ENCODE measurements around the gene ZNF516. TPM values are rescaled to one million over a fixed set of nuclear protein-coding genes. Genes with fewer than 3 reads are reported as not detected.

Gene ZNF516
- total and polyA plus RNA-seq, 2 of the 13 experiments (the other 11 are each of a cell fraction or from before 2014, with no cell fraction given), result 16.6 to 18.7 TPM

- H3K79me2 ChIP-seq (ENCODE audit: insufficient read depth, low read length), result peaks cover 76% of the 10 kb centered on the region
- ATAC-seq, result no peak
- 94% methylated on average over 3 of the region's 3 CpGs for WGBS (ENCODE audit: low lambda C conversion rate)
- in situ Hi-C loops (cut with HindIII; ENCODE audit: extremely low pct_ligation_motif_present, low pct_unique_long_range_greater_than_20kb), result no loop called here
- H3K27me3 ChIP-seq (ENCODE audit: control insufficient read depth in 1 of 2, insufficient read depth in 2 of 2, low read length in 2 of 2), result no peaks in the 10 kb centered on the region
- peaks cover 74% of the 10 kb centered on the region for H4K20me1 ChIP-seq (ENCODE audit: insufficient read depth, low read length)
- no TSS peak for BruUV-seq (replicated peaks)
- no peak for FAIRE-seq
- intact Hi-C loops (cut with micrococcal nuclease; ENCODE audit: unreplicated experiment), result no loop called here
- no peak overlapping the region for H3K27ac ChIP-seq (ENCODE audit: extremely low read length, insufficient read depth, low read length)
- no peak overlapping the region for H3K4me2 ChIP-seq (ENCODE audit: low read depth, low read length)
- no peaks in the 10 kb centered on the region for H3K9me3 ChIP-seq (ENCODE audit: low read length)
- DNase-seq (ENCODE audit: low spot score), result no peak
- peaks cover 24% of the 10 kb centered on the region for H3K4me1 ChIP-seq (ENCODE audit: insufficient read depth, low read length)
- CTCF ChIA-PET (ENCODE audit: low intra/inter-chr PET ratio, low total read pairs), result no interaction called here
- peaks cover 3 to 27% of the 10 kb centered on the region in 2 experiments; a peak in 4 of 5 replicates for H3K36me3 ChIP-seq (replicated peaks in 1 of 2; ENCODE audit: control insufficient read depth in 1 of 2, insufficient read depth in 2 of 2, low read length in 2 of 2)
- no peak overlapping the region for H3K9ac ChIP-seq (ENCODE audit: insufficient read depth, low read depth, low read length)
- TF ChIP-seq SATB2 (CRISPR knock-in tag; IDR thresholded peaks at IDR 0.05), result no peak
- TF ChIP-seq THAP11 (CRISPR knock-in tag; IDR thresholded peaks at IDR 0.05), result no peak
- TF ChIP-seq ZNF710 (CRISPR knock-in tag; IDR thresholded peaks at IDR 0.05; ENCODE audit: borderline replicate concordance), result no peak
- TF ChIP-seq ZFP91 (CRISPR knock-in tag; IDR thresholded peaks at IDR 0.05; ENCODE audit: borderline replicate concordance), result no peak
- no peak for TF ChIP-seq REL (CRISPR knock-in tag; conservative IDR thresholded peaks at IDR 0.05)
- TF ChIP-seq HNRNPUL1 (IDR thresholded peaks at IDR 0.05; ENCODE audit: low read depth, low read length), result no peak
- no peak for TF ChIP-seq ZMYM4 (CRISPR knock-in tag; IDR thresholded peaks at IDR 0.05)
- no peak for TF ChIP-seq RFX3 (CRISPR knock-in tag; IDR thresholded peaks at IDR 0.05)
- no peak for TF ChIP-seq AFF4 (CRISPR knock-in tag; IDR thresholded peaks at IDR 0.05)
- TF ChIP-seq ZNF280B (CRISPR knock-in tag; IDR thresholded peaks at IDR 0.05; ENCODE audit: borderline replicate concordance), result no peak
- no peak for TF ChIP-seq POGK (CRISPR knock-in tag; conservative IDR thresholded peaks at IDR 0.05)
- POLR2A ChIA-PET, result no interaction called here
- H2AFZ ChIP-seq (ENCODE audit: low read length), result no peak overlapping the region
- no peak overlapping the region for H3K4me3 ChIP-seq (replicated peaks in 1 of 3; ENCODE audit: insufficient read depth in 1 of 3, low read depth in 2 of 3, low read length in 3 of 3)
These were observed 73.4 kb downstream of the ZNF516 start for GRCh38 chr18:76421685-76422078.
